DND-41 (cell line): ENCODE measurements around the gene RCBTB1.

Experiments
- CTCF ChIP-seq: IDR thresholded peaks from 2 replicates; pipeline ENCODE4 v1.5.1; 2012; ENCODE audit warnings: borderline replicate concordance, low read length, moderate library complexity, mild to moderate bottlenecking; ENCODE audit not compliant: poor library complexity, severe bottlenecking; ENCODE audit errors: extremely low read depth
- EZH2 ChIP-seq: IDR thresholded peaks from 3 replicates; pipeline ENCODE4 v1.6.1; 2012; ENCODE audit warnings: borderline replicate concordance, low read depth, mild to moderate bottlenecking, moderate library complexity, low read length, inconsistent platforms; ENCODE audit not compliant: severe bottlenecking

GRCh38 chr13:49553888-49554287 is 31.5 kb downstream of the RCBTB1 start:
- TF ChIP-seq CTCF (no peak), EZH2 (no peak)
